ENCODE results near the gene DNAI7. TPM values are rescaled to one million over a fixed set of nuclear protein-coding genes. Genes with fewer than 3 reads are reported as not detected.

The DNAI7 gene
- total RNA-seq, 2 donors from 2014 or later: 1.5 to 3.8 TPM

DNA sequence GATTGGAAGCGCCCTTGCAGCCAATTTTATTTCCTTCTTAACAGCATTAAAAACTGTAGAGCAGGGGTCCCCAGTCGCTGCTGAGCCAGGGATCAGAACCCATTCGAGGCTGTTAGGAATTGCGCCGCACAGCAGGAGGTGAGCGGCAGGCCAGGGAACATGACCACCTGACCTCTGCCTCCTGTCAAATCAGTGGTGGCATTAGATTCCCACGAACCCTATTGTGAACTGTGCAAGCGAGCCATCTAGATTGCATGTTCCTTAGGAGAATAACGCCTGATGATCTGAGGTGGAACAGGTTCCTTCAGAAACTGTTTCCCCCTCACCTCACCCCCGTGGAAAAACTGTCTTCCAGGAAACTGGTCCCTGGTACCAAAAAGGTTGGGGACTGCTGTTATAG lies 107.4 kb downstream of the DNAI7 start:
- WGBS: 82% methylated on average over 10 of the region's 10 CpGs
- Histone ChIP-seq H3K9me3 (no peaks in the 10 kb centered on the region), H3K4me1 (replicated peaks) (no peaks in the 10 kb centered on the region), H3K27ac (no peak overlapping the region), H3K4me3 (no peak overlapping the region), H3K36me3 (no peaks in the 10 kb centered on the region), H3K27me3 (replicated peaks; ENCODE audit: insufficient read depth) (no peaks in the 10 kb centered on the region)
- TF ChIP-seq POLR2A (IDR thresholded peaks at IDR 0.05) (no peak), POLR2AphosphoS5 (IDR thresholded peaks at IDR 0.05) (no peak)
- DNase-seq (ENCODE audit: low spot score): no peak
- intact Hi-C loops (cut with DNase I): no loop called here

DNA sequence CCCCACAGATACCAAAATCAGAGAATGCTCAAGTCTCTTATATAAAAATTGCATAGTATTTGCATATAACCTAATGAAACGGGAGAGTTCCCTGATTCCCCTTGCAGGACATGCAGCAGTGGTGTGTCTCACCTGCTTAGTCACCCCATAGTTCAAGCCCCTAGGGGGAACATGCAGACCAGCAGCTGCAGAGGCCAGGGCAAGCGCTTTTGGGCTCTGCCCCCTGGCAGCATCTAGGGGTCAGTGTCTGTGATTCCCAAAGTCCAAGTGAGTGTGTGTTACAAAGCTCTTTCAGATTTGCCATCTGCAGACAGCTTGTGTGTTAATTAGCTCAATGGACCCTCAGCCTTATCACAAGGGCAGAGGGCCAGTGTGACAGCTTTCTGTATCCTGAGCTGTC lies 110.1 kb downstream of the DNAI7 start:
- intact Hi-C loops (cut with DNase I): no loop called here
- Histone ChIP-seq H3K27ac (no peak overlapping the region), H3K4me3 (no peak overlapping the region), H3K36me3 (no peaks in the 10 kb centered on the region), H3K9me3 (no peaks in the 10 kb centered on the region), H3K4me1 (replicated peaks) (no peaks in the 10 kb centered on the region), H3K27me3 (replicated peaks; ENCODE audit: insufficient read depth) (no peaks in the 10 kb centered on the region)
- TF ChIP-seq POLR2AphosphoS5 (IDR thresholded peaks at IDR 0.05) (no peak), POLR2A (IDR thresholded peaks at IDR 0.05) (no peak)
- TF ChIP-seq, protein P1, sequence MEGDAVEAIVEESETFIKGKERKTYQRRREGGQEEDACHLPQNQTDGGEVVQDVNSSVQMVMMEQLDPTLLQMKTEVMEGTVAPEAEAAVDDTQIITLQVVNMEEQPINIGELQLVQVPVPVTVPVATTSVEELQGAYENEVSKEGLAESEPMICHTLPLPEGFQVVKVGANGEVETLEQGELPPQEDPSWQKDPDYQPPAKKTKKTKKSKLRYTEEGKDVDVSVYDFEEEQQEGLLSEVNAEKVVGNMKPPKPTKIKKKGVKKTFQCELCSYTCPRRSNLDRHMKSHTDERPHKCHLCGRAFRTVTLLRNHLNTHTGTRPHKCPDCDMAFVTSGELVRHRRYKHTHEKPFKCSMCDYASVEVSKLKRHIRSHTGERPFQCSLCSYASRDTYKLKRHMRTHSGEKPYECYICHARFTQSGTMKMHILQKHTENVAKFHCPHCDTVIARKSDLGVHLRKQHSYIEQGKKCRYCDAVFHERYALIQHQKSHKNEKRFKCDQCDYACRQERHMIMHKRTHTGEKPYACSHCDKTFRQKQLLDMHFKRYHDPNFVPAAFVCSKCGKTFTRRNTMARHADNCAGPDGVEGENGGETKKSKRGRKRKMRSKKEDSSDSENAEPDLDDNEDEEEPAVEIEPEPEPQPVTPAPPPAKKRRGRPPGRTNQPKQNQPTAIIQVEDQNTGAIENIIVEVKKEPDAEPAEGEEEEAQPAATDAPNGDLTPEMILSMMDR (IDR thresholded peaks at IDR 0.05): no peak
- WGBS: 94% methylated on average over 2 of the region's 2 CpGs
- DNase-seq (ENCODE audit: low spot score): no peak

GRCh38 chr12:25083211-25083610 lies 111.7 kb downstream of the DNAI7 start:
- Histone ChIP-seq H3K27ac (no peak overlapping the region), H3K4me1 (replicated peaks) (no peaks in the 10 kb centered on the region)
- intact Hi-C loops (cut with DNase I): no loop called here

GRCh38 chr12:25082628-25083027 lies 112.3 kb downstream of the DNAI7 start:
- Histone ChIP-seq H3K4me3 (no peak overlapping the region), H3K4me1 (replicated peaks) (no peaks in the 10 kb centered on the region), H3K9me3 (no peaks in the 10 kb centered on the region), H3K27me3 (replicated peaks; ENCODE audit: insufficient read depth) (no peaks in the 10 kb centered on the region), H3K36me3 (no peaks in the 10 kb centered on the region), H3K27ac (no peak overlapping the region)
- TF ChIP-seq, protein P1 (IDR thresholded peaks at IDR 0.05): no peak
- TF ChIP-seq POLR2AphosphoS5 (IDR thresholded peaks at IDR 0.05) (no peak), POLR2A (IDR thresholded peaks at IDR 0.05) (no peak)
- DNase-seq (ENCODE audit: low spot score): no peak
- 79% methylated on average over 2 of the region's 2 CpGs for WGBS
- intact Hi-C loops (cut with DNase I): no loop called here

More at GRCh38 chr12:25083211-25083610, 111.7 kb downstream of the DNAI7 start:
- TF ChIP-seq POLR2A (IDR thresholded peaks at IDR 0.05) (no peak), POLR2AphosphoS5 (IDR thresholded peaks at IDR 0.05) (no peak)
- TF ChIP-seq, protein P1 (IDR thresholded peaks at IDR 0.05): no peak
- no peaks in the 10 kb centered on the region for H3K9me3 ChIP-seq
- no peaks in the 10 kb centered on the region for H3K36me3 ChIP-seq
- no peaks in the 10 kb centered on the region for H3K27me3 ChIP-seq (replicated peaks; ENCODE audit: insufficient read depth)
- H3K4me3 ChIP-seq: no peak overlapping the region
- 60% methylated on average over 5 of the region's 5 CpGs for WGBS
- no peak for DNase-seq (ENCODE audit: low spot score)

- intact Hi-C loops (cut with DNase I): no loop called here
- no peak for DNase-seq (ENCODE audit: low spot score)
- no peak overlapping the region for H3K4me3 ChIP-seq
- no peaks in the 10 kb centered on the region for H3K36me3 ChIP-seq
- no peaks in the 10 kb centered on the region for H3K27me3 ChIP-seq (replicated peaks; ENCODE audit: insufficient read depth)
- no peak overlapping the region for H3K27ac ChIP-seq
- H3K9me3 ChIP-seq: no peaks in the 10 kb centered on the region
- WGBS: 92% methylated on average over 5 of the region's 5 CpGs
- TF ChIP-seq, protein P1 (IDR thresholded peaks at IDR 0.05): no peak
- TF ChIP-seq POLR2A (IDR thresholded peaks at IDR 0.05) (no peak), POLR2AphosphoS5 (IDR thresholded peaks at IDR 0.05) (no peak)
- H3K4me1 ChIP-seq (replicated peaks): no peaks in the 10 kb centered on the region
Observed at GRCh38 chr12:25079393-25079792, 115.6 kb downstream of the DNAI7 start.

Data from prostate gland (tissue), 2 donors.